HG03378 (cell line): ENCODE measurements around the gene MMP2.

Experiments used
- ATAC-seq: cut with Tn5 transposase; IDR thresholded peaks from one replicate; pipeline ENCODE4 v1.9.1; 2021; ENCODE audit warnings: mild to moderate bottlenecking, moderate library complexity; ENCODE audit not compliant: unreplicated experiment

The MMP2 gene

DNA sequence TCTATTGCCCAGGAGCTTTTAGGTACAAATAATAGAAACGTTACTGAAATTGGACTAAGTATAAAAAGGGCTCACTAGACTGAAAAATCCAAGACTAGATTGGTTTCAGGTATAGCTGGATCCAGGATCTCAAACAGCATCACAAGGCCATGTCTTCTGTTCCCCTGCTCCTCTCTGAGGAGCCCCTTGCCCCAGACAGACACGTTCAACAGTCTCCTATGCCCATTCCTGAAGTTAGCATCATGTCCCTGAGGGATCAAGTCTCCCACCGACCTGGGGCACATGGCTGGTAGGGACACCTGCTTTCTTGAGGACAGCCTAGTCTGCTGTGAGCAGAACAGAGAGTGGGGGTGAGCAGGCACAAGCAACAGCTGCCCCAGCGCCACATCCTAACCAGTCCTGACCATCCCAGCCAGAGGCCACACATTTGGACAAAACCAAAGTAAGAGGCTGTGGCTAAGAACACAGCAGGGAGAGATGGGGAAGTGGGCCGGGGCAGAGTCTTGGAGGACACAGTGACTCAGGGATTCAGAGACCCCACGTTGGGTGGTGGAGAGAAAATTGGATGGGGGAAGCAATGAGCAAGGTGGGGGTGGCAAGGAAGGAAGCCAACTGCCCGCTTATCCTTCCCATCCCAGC lies 10.5 kb upstream of the MMP2 start:
- ATAC-seq = no peak

DNA sequence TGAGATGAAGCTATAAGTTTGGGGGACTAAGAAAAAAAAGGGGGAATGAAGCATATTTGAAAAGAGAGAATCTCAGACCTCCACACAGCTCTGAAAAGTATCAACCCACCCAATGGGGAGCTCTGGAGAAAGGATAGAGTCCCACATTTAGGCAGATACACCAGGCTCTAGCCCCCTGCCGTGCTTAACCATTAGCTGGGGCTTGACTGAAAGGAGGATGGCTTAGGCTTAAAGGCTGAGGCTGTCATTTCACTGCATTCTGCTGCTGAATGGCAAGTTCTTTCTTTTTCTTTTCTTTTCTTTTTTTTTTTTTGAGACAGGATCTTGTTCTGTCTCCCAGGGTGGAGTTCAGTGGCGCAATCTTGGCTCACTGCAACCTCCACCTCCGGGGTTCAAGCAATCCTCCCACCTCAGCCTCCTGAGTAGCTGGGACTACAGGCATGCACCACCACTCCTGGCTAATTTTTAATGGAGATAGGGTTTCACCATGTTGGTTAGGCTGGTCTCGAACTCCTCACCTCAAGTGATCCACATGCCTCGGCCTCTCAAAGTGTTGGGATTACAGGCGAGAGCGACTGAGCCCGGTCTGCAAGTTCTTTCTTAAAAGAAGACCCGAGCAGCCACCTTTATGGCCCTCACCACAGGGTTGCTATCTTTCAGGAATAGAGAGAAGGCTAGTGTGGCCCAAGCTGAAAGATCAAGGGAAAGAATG lies 9.0 kb upstream of the MMP2 start:
- no peak for ATAC-seq

DNA sequence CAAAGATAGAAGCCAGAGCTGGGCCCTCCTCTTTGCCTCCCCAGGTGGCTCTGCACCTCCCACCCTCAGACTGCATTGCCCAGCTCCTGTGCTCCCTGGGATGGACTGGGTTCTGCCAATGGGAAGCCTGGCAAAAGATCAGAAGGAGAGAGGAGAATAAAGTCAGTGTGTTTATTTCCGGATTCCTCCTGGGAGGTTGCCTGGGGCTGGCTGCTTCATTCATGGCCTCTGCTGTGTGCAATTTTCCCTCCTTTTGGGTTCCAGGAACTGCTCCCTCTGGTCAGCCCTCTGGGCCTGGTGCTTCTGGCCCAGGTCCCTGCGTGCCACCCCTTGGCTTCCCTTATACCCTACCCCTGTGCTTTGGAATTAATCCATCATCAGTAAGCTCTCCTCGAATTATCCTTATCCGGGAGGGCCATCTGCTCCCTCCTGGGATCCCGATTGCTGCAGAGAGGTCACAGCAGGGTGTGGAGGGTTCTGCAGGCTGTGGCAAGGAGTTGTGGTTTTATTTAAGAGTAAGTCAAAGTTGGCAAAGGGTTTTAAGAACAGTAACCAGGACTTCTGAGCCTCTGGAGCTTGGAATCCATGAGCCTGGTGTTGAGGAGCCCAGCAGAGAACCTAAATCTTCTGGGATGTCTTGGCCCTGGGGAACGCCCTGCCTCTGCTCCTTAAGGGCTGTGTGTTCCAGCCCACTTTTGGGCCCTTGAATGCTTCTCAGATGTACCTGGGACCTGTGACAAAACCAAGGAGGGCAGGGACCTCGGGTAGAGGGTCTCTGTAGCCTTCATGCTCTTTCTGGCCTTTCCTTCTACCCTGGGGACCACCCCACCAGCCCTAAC lies 8.2 kb upstream of the MMP2 start:
- ATAC-seq = no peak

DNA sequence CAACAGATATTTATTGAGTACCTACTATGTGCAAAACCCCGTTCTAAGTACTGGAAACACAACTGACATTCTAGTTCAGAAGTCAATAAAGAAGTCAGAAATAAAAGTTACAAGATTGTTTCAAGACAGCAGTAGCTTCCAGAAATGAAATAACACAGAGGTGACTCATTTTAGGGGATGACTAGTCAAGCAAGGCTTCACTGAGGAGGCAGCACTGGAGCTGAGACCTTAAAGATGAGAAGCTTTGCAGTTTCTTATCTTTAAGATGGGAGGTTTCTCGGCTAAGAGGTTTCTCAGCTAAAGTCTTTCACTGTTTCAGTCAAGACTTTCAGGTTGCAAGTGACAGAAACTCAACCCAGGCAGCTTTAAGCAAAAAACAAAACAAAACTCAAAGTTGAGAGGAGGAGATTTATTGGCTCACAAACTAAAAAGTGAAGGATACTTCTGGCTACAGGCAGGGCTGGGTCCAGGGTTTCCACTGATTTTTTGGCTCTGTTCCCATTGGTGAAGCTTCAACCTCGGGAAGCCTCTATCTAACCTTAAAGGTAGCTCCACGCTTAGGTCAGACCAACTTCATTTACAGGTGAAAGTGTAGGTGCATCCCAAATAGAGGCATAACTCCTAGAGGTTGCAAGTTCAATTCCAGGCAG lies 7.4 kb upstream of the MMP2 start:
- ATAC-seq = no peak

DNA sequence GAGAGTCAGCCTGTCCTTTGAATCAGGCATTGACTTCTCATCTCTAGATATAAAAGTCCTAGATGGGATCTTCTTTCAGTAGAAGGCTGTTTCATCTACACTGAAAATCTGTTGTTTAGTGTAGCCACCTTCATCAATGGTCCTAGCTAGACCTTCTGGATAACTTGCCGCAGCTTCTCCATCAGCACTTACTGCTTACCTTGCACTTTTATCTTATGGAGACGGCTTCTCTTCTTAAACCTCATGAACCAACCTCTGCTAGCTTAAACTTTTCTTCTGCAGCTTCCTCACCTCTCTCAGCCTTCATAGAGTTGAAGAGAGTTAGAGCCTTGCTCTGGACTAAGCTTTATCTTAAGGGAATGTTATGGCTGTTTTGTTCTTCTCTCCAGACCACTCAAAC lies 5.4 kb upstream of the MMP2 start:
- ATAC-seq = no peak

DNA sequence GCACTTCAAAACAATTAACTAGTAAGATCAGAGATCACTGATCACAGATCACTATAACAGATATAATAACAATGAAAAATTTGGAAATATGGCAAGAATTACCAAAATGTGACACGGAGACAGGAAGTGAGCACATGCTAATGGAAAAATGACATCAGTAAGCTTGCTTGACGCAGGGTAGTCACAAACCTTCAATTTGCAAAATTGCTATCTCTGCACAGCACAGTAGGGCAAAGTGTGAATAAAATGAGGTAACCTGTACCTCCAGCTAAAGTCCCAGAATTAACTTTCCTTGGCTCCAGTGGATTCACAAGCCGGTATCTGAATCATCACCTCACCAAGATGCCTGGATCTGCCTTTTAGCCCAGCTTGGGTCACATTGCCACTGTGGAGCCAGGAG lies 4.2 kb upstream of the MMP2 start:
- no peak for ATAC-seq

DNA sequence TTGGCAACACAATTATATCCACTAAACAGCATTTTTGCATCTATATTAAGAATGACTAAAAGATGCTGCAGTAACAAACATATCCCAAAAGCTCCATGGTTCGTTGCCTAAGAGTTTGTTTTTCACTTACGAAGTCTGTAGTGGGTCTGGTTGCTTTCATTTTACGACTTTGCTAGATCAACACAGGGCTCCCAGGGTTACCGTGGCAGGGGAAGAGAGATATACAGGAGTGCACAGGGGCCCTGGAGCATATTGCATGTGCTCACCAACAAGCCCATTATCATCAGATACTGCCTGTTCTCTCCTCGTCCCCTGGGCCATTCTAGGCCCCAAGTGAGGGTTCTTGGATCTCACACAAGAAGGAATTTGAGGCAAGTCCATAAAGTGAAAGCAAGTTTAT lies 3.1 kb upstream of the MMP2 start:
- ATAC-seq = no peak

DNA sequence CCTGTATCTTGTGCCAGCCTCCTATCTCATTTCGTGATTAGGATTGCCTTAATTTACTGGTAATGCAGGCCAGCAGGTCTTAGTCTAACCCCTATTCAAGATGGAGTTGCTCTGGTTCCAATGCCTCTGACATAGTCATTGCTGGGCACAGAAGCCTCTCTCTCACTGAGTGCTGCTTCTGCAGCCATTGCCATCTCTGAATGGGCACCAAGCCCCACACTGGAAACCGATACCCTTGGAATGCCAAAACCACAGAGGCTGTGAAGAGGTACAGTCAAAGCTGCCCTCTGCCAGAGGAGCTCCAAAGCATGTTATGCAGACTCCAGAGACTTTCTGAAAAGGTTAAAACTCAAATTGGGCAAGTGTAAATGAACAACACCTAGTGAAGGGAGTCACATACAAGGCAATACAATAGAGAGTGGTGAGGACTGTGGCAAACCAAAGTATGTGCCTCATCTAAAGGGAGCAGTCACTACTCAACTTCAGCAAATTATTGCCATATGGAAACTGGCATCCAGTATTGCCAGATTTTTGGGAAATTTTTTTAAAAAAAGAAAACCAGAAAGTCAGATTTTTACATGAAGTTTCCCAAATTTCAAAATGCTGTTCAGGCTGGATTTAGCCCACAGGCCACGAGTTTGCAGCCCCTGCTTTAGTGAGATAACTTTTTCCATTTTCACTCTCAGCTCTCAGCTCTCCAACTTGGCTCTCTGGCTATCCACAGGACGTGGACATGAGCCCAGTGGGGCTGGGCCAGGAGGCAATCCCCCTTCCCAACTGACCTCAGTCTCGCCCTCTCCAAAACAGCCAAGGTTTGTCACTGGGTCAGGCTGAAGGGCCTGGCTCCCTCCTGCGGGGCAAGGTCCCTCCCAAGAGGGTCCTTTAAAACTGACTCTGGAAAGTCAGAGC lies 2.1 kb upstream of the MMP2 start:
- no peak for ATAC-seq

DNA sequence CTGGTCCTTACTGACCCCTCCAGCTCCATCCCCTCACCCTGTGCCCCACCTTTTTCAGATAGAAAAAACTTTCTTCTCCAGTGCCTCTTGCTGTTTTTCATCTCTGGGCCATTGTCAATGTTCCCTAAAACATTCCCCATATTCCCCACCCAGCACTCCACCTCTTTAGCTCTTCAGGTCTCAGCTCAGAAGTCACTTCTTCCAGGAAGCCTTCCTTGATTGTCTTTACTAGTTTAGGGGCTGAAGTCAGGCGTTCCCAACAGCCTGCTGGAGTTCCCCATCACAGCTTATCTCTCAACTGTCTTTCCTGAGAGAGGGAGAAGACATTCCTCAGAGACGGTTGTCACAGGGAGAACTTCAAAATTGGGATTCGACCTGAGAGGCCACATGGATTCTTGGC lies 1.3 kb upstream of the MMP2 start:
- ATAC-seq = no peak

DNA sequence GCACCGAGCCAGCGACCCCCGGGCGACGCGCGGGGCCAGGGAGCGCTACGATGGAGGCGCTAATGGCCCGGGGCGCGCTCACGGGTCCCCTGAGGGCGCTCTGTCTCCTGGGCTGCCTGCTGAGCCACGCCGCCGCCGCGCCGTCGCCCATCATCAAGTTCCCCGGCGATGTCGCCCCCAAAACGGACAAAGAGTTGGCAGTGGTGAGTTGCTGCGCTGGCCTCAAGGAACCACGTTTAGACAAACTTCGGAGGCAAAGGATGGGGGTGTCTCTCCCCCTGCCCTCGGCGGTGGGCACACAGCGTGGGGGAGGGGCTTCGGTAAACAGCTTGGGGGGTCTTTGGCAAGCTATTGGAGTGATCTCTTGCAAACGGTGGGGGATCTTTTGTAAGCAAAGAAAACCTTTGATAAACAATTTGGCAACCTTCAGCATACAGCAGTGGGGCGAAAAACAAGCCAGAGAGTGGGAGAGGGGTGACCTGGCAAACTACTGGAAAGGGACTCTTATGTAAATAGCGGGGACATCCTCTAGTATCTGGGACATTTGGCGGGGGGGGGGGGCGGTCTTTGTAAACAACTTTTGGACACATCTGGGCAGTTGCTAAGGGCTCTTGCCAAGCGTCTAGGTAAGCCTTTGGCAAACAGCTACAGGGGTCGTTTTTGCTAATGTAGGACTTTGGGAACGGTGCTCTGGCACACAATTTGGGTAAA lies 587 bp downstream of the MMP2 start:
- ATAC-seq = no peak

DNA sequence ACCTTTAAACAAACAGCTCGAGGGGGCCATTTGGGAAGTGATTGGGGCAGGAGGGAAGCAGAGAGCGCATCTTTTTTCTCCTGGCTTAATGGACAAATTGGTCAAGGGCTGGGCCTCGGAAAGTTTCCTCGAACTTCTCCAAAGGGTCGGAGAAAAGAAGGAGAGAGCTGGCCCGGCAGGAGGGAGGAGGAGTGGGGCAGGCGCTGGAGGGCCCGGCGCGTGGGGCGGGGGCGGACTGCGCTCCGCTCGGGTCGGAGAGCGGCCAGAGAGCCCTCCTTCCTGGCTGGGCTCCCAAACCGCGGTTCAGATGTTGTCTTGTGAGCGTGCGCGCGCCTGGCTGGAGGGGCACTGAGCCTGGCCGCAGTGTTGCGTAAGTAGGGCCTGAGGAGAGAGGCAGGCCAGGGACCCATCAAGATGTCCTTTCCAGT lies 1.2 kb downstream of the MMP2 start:
- ATAC-seq = no peak

DNA sequence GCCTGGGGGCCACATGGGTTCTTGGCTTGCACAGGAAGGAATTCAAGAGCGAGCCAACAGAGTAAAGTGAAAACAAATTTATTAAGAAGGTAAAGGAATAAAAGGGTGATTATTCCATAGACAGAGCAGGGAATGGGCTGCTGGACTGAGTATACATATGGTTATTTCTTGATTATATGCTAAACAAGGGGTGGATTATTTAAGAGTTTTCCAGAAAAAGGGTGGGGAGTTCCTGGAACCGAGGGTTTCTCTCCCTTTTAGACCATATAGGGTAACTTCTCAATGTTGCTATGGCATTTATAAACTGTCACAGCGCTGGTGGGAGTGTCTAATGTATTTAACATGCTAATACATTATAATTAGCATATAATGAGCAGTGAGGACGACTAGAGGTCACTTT lies 2.0 kb downstream of the MMP2 start:
- ATAC-seq = no peak

DNA sequence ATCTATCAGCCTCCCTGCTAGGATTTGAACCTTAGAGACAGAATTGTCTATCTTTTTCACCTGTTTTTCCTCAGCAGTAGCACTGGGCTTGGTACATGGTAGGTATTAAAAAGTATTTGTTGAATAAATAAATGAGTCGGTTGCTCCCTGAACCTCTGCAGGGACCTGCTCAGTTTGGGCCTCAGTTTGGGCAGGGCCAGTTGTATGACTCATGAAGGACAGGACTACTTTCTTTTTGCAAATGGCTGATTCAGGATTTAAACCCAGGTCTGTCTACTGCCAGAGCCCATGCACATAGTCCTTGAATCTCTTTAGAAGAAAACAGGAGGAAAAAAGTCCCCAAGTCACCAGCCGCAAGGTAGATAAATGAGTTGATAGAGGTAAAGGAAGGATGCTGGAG lies 3.1 kb downstream of the MMP2 start:
- no peak for ATAC-seq

DNA sequence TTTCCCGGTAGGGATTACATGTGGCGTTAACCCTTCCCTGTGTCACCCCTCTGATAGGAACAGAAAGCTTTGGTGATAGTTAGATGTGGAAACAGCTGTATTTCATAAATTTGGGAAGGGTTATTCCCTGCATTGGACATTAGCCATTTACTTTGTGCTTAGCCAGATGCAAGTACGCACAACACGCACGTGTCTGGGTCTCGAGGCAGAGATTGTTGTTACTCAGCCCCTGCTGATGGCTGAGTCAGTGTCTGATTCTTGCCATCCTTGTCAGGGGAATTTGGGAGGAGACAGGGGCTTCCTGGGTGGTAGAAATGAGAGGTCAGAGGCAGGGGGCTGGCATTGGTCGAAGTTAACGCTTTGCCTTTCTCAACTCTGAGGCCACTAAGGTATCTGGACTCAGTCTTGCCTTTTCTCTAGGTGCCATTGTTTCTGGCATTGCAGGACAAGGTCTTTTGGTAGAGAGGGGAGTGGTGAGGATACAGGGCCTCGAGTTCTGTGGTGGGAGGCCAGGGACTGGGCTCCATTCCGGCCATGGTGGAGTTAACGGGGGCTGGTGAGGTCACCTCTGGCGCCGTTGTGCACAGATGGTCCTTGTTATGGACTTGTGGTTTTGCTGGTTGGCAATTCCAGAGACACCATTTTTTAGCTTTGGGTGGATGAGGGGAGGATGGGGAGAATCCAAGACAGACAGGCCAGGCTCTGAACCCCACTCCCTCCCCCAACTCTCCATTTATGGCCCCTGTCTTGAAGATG lies 8.2 kb downstream of the MMP2 start:
- no peak for ATAC-seq

DNA sequence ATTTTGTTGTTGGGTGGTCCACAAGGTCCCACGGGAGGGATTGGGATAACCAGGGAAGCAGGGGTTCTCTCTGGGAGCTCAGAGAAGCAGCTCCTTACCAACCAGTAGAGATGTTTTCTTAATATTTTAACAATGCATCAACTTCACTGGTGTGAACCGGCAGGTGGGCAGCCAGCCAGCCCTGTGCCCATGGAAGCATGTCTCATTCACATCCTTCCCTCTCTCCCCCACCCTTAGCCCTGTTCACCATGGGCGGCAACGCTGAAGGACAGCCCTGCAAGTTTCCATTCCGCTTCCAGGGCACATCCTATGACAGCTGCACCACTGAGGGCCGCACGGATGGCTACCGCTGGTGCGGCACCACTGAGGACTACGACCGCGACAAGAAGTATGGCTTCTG lies 9.3 kb downstream of the MMP2 start:
- no peak for ATAC-seq

DNA sequence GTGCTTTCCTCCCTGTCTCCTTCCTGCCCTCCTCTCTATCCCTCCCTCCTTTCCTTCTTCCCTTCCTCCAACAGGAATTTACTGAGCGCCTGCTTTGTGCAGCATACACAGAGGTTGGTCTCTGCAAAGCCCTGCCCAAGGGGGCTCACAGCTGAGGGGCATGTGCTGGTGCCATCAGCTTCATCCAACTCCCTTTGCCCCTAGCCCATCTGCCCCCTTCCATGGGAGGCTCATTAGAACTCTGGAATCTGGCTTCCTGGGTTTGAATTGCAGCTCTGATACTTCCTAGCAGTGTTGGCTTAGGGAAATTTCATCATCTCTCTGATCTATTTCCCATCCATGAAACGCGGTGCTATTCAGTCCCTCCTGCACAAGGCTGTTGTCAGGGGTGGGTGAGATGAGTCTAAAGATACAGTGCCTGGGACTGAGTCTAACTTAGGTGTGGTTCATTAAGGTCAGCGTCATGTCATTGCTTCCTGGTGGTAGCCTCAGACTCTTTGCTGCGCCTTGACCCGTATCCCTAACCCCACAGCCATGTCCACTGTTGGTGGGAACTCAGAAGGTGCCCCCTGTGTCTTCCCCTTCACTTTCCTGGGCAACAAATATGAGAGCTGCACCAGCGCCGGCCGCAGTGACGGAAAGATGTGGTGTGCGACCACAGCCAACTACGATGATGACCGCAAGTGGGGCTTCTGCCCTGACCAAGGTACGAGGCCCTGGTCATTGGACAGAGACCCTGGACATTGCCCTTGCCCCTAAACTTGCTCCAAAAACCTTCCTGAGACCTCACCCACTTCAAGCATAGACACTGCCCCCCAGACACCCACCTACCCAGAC lies 10.3 kb downstream of the MMP2 start:
- no peak for ATAC-seq

DNA sequence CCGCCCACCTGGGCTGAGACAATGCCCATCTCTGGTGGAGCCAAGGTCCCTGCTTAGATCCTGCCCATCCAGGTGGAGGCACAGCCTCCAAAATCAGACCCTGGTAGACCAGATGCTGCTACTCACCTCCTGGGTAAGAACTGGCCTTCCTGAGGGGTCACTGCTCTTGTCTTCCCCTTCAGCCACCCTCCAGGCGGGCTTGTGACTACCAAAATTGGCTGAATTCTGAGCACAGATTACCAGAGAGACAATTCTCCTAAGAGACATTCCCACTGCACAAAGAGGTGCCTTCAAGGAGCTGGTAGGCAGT lies 10.9 kb downstream of the MMP2 start:
- ATAC-seq = no peak

DNA sequence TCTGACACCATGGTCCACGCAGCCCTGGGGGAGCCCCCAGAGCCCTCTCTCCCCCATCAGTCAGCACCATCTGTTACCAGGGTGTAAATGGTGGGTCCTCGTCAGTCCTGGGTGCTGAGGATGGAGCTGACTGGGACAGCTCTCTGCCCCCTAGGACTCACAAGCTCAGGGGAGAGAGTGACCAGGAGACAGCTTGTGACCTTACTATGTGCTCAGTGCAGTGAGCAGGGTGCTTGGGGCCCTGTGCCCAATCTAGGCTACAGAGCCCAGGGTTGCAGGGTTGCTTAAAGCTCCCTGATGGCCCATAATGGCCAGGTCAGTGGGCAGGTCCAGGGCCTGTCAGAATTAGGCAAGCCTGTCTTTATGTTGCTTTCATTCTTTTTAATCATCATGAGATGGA lies 11.3 kb downstream of the MMP2 start:
- ATAC-seq = no peak
